HepG2 (cell line): ENCODE data around the gene AURKA. TPM values are rescaled to one million over a fixed set of nuclear protein-coding genes. Genes with fewer than 3 reads are reported as not detected.
A peak's percentile ranks its signal among the peaks of the same experiment; 100 is the strongest.

Experiments
- ARNT ChIP-seq: fragments of 450-650 bp; IDR thresholded peaks from 2 replicates; pipeline ENCODE4 v1.6.1; 2017
- DNMT1 ChIP-seq: sonication (generic); formaldehyde crosslinking; IDR thresholded peaks from 2 replicates; pipeline ENCODE4 v1.5.1; 2020; ENCODE audit warnings: mild to moderate bottlenecking, missing genetic modification reagents
- GPN1 ChIP-seq: sonication (generic); formaldehyde crosslinking; IDR thresholded peaks from 2 replicates; pipeline ENCODE4 v1.5.1; 2020; ENCODE audit warnings: missing genetic modification reagents, borderline replicate concordance
- MTF2 ChIP-seq: sonication (generic); formaldehyde crosslinking; IDR thresholded peaks from 2 replicates; pipeline ENCODE4 v1.5.0; 2020; ENCODE audit warnings: missing genetic modification reagents, borderline replicate concordance
- RORA ChIP-seq: sonication (generic); formaldehyde crosslinking; IDR thresholded peaks from 2 replicates; pipeline ENCODE4 v1.5.0; 2020; ENCODE audit warnings: mild to moderate bottlenecking, missing genetic modification reagents, moderate library complexity
- SNRNP70 ChIP-seq: fragments of 200-400 bp; formaldehyde crosslinking; IDR thresholded peaks from 2 replicates; pipeline ENCODE4 v1.6.1; 2017; ENCODE audit warnings: mild to moderate bottlenecking, low read depth, low read length, moderate library complexity
- TBL1XR1 ChIP-seq: fragments of 150-350 bp; IDR thresholded peaks from 2 replicates; pipeline ENCODE4 v1.6.1; 2014; ENCODE audit warnings: borderline replicate concordance, low read length; ENCODE audit not compliant: partially characterized antibody
- ZFX ChIP-seq: sonication (generic); formaldehyde crosslinking; IDR thresholded peaks from 2 replicates; pipeline ENCODE4 v1.4.0; 2020; ENCODE audit warnings: mild to moderate bottlenecking, low read depth, missing genetic modification reagents, moderate library complexity
- ZNF12 ChIP-seq: sonication (generic); formaldehyde crosslinking; IDR thresholded peaks from 2 replicates; pipeline ENCODE4 v1.5.0; 2020; ENCODE audit warnings: missing genetic modification reagents
- ZNF282 ChIP-seq: fragments of 450-650 bp; IDR thresholded peaks from 2 replicates; pipeline ENCODE4 v1.6.1; 2018; ENCODE audit not compliant: partially characterized antibody
- ZNF75D ChIP-seq: sonication (generic); formaldehyde crosslinking; IDR thresholded peaks from 2 replicates; pipeline ENCODE4 v1.8.1; 2023; ENCODE audit warnings: missing genetic modification reagents, mild to moderate bottlenecking, borderline replicate concordance
- ZNF782 ChIP-seq: sonication (generic); formaldehyde crosslinking; IDR thresholded peaks from 2 replicates; pipeline ENCODE4 v1.4.0; 2020; ENCODE audit warnings: missing genetic modification reagents, mild to moderate bottlenecking, borderline replicate concordance
- polyA plus RNA-seq, 8 experiments: library from polyadenylated mRNA; depleted of rRNA in 3 of 8; stranded (reverse) in 7 of 8; unstranded in 1 of 8; fragments of >200 nt; fragmentation: Illumina TruSeq in 4 of 8; extraction: Trizol in 4 of 8; gene quantifications; 2 replicates each; pipeline versions ENCODE4 v1.2.1 to v1.2.3, GENCODE V29; 2011 to 2016; ENCODE audit warnings: low read depth in 4 of 8, missing spikeins in 1 of 8, mixed read lengths in 1 of 8; ENCODE audit not compliant: insufficient read depth in 1 of 8
- total RNA-seq, 5 experiments: library from RNA; depleted of rRNA; stranded (reverse); fragments of >200 nt; fragmentation: Illumina TruSeq; extraction: Trizol; gene quantifications; 2 replicates each; pipeline ENCODE4 v1.2.3, GENCODE V29; 2016; ENCODE audit warnings: low read depth in 1 of 5
- TF ChIP-seq, protein P1 (sequence below): sonication (generic); formaldehyde crosslinking; IDR thresholded peaks from 2 replicates; pipeline ENCODE4 v1.5.1; 2020; ENCODE audit warnings: mild to moderate bottlenecking, missing genetic modification reagents, borderline replicate concordance
- TF ChIP-seq, protein P2 (sequence below): sonication (generic); formaldehyde crosslinking; IDR thresholded peaks from 2 replicates; pipeline ENCODE4 v1.4.0; 2020; ENCODE audit warnings: mild to moderate bottlenecking, missing genetic modification reagents
- TF ChIP-seq, protein P3 (sequence below): sonication (generic); formaldehyde crosslinking; IDR thresholded peaks from 2 replicates; pipeline ENCODE4 v1.5.0; 2020; ENCODE audit warnings: missing genetic modification reagents
- TF ChIP-seq, protein P4 (sequence below): sonication (generic); formaldehyde crosslinking; IDR thresholded peaks from 2 replicates; pipeline ENCODE4 v1.4.0; 2020; ENCODE audit warnings: mild to moderate bottlenecking, missing genetic modification reagents, borderline replicate concordance

Gene AURKA
- total and polyA plus RNA-seq, 2 of the 13 experiments (the other 11 are each of a cell fraction or from before 2014, with no cell fraction given) = 96.4 to 224 TPM

DNA sequence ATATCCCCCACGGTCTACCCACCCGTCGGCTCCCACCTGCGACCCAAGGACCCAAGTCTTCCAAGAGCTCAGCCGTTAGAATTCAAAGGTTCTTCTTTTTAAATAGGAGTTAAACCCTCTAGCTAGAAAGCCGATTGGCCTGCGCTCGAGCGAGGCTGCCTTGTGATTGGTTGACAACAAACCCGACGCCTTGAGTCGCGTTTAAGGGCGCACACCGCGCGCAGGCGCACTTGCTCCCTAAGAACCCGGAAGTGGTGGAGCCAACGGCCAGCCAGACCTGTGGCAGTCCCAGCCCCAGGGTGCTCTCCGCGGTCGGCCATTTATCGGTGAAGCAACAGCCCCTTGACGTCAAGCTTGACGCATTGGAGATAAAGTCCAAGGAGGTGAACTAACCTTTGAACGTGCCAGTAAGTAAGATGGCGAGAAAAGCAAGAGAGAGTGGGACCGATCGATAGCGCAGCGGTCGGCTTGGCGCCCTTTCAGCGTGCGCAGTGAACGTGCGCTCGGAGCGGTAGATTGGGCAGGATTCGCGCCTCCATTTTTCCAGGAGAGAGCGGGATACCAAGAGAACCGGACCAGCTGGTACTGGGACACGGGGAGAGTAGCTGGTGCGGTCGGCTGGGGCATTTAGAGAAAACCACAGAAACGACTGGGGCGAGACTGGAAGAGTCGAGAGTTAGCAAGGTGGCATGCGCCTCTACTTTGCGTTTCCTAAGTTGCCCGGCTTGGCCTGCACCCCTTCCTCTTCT is at the start of gene AURKA, which contains the start of gene CSTF1 (continued):
- TF ChIP-seq, protein P1, sequence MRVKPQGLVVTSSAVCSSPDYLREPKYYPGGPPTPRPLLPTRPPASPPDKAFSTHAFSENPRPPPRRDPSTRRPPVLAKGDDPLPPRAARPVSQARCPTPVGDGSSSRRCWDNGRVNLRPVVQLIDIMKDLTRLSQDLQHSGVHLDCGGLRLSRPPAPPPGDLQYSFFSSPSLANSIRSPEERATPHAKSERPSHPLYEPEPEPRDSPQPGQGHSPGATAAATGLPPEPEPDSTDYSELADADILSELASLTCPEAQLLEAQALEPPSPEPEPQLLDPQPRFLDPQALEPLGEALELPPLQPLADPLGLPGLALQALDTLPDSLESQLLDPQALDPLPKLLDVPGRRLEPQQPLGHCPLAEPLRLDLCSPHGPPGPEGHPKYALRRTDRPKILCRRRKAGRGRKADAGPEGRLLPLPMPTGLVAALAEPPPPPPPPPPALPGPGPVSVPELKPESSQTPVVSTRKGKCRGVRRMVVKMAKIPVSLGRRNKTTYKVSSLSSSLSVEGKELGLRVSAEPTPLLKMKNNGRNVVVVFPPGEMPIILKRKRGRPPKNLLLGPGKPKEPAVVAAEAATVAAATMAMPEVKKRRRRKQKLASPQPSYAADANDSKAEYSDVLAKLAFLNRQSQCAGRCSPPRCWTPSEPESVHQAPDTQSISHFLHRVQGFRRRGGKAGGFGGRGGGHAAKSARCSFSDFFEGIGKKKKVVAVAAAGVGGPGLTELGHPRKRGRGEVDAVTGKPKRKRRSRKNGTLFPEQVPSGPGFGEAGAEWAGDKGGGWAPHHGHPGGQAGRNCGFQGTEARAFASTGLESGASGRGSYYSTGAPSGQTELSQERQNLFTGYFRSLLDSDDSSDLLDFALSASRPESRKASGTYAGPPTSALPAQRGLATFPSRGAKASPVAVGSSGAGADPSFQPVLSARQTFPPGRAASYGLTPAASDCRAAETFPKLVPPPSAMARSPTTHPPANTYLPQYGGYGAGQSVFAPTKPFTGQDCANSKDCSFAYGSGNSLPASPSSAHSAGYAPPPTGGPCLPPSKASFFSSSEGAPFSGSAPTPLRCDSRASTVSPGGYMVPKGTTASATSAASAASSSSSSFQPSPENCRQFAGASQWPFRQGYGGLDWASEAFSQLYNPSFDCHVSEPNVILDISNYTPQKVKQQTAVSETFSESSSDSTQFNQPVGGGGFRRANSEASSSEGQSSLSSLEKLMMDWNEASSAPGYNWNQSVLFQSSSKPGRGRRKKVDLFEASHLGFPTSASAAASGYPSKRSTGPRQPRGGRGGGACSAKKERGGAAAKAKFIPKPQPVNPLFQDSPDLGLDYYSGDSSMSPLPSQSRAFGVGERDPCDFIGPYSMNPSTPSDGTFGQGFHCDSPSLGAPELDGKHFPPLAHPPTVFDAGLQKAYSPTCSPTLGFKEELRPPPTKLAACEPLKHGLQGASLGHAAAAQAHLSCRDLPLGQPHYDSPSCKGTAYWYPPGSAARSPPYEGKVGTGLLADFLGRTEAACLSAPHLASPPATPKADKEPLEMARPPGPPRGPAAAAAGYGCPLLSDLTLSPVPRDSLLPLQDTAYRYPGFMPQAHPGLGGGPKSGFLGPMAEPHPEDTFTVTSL = no peak
- peak; percentile 96 for TF ChIP-seq ZNF782 (CRISPR knock-in tag)
- TF ChIP-seq ZNF75D (CRISPR knock-in tag) = no peak
- TF ChIP-seq, protein P2, sequence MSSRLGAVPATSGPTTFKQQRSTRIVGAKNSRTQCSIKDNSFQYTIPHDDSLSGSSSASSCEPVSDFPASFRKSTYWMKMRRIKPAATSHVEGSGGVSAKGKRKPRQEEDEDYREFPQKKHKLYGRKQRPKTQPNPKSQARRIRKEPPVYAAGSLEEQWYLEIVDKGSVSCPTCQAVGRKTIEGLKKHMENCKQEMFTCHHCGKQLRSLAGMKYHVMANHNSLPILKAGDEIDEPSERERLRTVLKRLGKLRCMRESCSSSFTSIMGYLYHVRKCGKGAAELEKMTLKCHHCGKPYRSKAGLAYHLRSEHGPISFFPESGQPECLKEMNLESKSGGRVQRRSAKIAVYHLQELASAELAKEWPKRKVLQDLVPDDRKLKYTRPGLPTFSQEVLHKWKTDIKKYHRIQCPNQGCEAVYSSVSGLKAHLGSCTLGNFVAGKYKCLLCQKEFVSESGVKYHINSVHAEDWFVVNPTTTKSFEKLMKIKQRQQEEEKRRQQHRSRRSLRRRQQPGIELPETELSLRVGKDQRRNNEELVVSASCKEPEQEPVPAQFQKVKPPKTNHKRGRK = no peak
- no peak for TF ChIP-seq RORA (CRISPR knock-in tag)
- no peak for TF ChIP-seq DNMT1 (CRISPR knock-in tag)
- TF ChIP-seq, protein P3, sequence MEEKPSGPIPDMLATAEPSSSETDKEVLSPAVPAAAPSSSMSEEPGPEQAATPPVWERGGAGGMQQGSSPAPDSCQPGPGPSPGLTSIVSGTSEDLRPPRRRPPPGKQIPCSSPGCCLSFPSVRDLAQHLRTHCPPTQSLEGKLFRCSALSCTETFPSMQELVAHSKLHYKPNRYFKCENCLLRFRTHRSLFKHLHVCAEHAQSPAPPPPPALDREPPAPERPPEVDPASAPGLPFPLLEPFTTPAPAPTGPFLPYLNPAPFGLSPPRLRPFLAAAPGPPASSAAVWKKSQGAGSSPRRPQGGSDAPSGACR (CRISPR knock-in tag) = peak; percentile 99
- peak; percentile 76 for TF ChIP-seq TBL1XR1
- TF ChIP-seq MTF2 (CRISPR knock-in tag) = peak; percentile 6; the same call in 1 of the 2 replicates
- TF ChIP-seq, protein P4, sequence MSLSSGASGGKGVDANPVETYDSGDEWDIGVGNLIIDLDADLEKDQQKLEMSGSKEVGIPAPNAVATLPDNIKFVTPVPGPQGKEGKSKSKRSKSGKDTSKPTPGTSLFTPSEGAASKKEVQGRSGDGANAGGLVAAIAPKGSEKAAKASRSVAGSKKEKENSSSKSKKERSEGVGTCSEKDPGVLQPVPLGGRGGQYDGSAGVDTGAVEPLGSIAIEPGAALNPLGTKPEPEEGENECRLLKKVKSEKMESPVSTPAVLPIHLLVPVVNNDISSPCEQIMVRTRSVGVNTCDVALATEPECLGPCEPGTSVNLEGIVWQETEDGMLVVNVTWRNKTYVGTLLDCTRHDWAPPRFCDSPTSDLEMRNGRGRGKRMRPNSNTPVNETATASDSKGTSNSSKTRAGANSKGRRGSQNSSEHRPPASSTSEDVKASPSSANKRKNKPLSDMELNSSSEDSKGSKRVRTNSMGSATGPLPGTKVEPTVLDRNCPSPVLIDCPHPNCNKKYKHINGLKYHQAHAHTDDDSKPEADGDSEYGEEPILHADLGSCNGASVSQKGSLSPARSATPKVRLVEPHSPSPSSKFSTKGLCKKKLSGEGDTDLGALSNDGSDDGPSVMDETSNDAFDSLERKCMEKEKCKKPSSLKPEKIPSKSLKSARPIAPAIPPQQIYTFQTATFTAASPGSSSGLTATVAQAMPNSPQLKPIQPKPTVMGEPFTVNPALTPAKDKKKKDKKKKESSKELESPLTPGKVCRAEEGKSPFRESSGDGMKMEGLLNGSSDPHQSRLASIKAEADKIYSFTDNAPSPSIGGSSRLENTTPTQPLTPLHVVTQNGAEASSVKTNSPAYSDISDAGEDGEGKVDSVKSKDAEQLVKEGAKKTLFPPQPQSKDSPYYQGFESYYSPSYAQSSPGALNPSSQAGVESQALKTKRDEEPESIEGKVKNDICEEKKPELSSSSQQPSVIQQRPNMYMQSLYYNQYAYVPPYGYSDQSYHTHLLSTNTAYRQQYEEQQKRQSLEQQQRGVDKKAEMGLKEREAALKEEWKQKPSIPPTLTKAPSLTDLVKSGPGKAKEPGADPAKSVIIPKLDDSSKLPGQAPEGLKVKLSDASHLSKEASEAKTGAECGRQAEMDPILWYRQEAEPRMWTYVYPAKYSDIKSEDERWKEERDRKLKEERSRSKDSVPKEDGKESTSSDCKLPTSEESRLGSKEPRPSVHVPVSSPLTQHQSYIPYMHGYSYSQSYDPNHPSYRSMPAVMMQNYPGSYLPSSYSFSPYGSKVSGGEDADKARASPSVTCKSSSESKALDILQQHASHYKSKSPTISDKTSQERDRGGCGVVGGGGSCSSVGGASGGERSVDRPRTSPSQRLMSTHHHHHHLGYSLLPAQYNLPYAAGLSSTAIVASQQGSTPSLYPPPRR = peak; percentile 11; the same call in 1 of the 2 replicates
- TF ChIP-seq ZNF282 = no peak
- TF ChIP-seq ARNT = no peak
- peak; percentile 97 for TF ChIP-seq ZFX
- no peak; the same call in 1 of the 2 replicates for TF ChIP-seq ZNF12 (CRISPR knock-in tag)
- TF ChIP-seq SNRNP70 = no peak
- peak; percentile 72; the same call in 1 of the 2 replicates for TF ChIP-seq GPN1 (CRISPR knock-in tag)
